GM10248 (cell line): ENCODE measurements around the gene EN2.

Experiments used
- CTCF ChIA-PET: fragments of 300-600 bp; sonication (Branson Sonifier 250); formaldehyde crosslinking; extraction: SDS; loops from one replicate; lab custom pipeline; 2021; ENCODE audit warnings: antibody characterized with exemption; lab: Yijun Ruan, JAX
- POLR2A ChIA-PET: fragments of 350-650 bp; sonication (Branson Sonifier 250); formaldehyde crosslinking; extraction: SDS; loops from one replicate; lab custom pipeline; 2020; ENCODE audit warnings: antibody characterized with exemption; lab: Yijun Ruan, JAX
- DNase-seq: peaks from one replicate; pipeline ENCODE4 v3.0.0; 2012; ENCODE audit errors: extremely low spot score
- CTCF ChIP-seq: IDR thresholded peaks from 2 replicates; pipeline ENCODE4 v1.5.1; 2012; ENCODE audit warnings: mild to moderate bottlenecking, low read depth; ENCODE audit errors: extremely low read depth, missing control alignments, control extremely low read depth

Gene EN2

GRCh38 chr7:155458111-155458877, at the start of gene EN2:
EN2 (plus strand) TSS chr7:155458129; CDS start chr7:155458378, 249 bp downstream.
- ChIA-PET POLR2A (no interaction called here), CTCF (no interaction called here)
- TF ChIP-seq CTCF, result no peak
- DNase-seq, result no peak

GRCh38 chr7:155408651-155409586, 49.0 kb upstream of the EN2 start:
- ChIA-PET POLR2A (no interaction called here), CTCF (no interaction called here)
- DNase-seq, result no peak
- TF ChIP-seq CTCF, result no peak

- no peak for DNase-seq
- no peak for TF ChIP-seq CTCF
- CTCF ChIA-PET, result interaction anchor here (1.3 kb wide), 1 partner anchor 13 kb away, joined by 4 read pairs; no protein-coding TSS in a partner anchor
Measured at GRCh38 chr7:155409980-155410379, 47.9 kb upstream of the EN2 start.

GRCh38 chr7:155410431-155410830, 47.5 kb upstream of the EN2 start:
- ChIA-PET POLR2A (no interaction called here), CTCF (interaction anchor here (1.3 kb wide), 1 partner anchor 14 kb away, joined by 4 read pairs; no protein-coding TSS in a partner anchor)
- no peak for DNase-seq
- no peak for TF ChIP-seq CTCF

More at GRCh38 chr7:155409980-155410379, 47.9 kb upstream of the EN2 start:
- POLR2A ChIA-PET, result no interaction called here

GRCh38 chr7:155411718-155412415, 46.1 kb upstream of the EN2 start:
- TF ChIP-seq CTCF, result no peak
- POLR2A ChIA-PET, result no interaction called here
- no peak for DNase-seq
- CTCF ChIA-PET, result no interaction called here
